HEK293 (cell line): ENCODE measurements around the gene GFRAL.

Experiments
- CTCF ChIA-PET: fragments of 350-600 bp; formaldehyde crosslinking; extraction: SDS; loops from one replicate; lab custom pipeline; 2021; ENCODE audit warnings: antibody characterized with exemption; lab: Yijun Ruan, JAX
- POLR2A ChIA-PET: fragments of 300-600 bp; formaldehyde crosslinking; extraction: SDS; loops from one replicate; lab custom pipeline; 2020; ENCODE audit warnings: antibody characterized with exemption, inconsistent platforms; lab: Yijun Ruan, JAX
- H3K27ac ChIP-seq: fragments of 200-500 bp; sonication (Bioruptor generic); 2 replicates; pipeline ENCODE4 v1.5.1; 2014; ENCODE audit warnings: low read depth, low read length, control low read depth, inconsistent platforms; ENCODE audit errors: extremely low read depth
- H3K36me3 ChIP-seq, 2 experiments: fragments of 200-500 bp in 1 of 2; sonication (Bioruptor generic) in 1 of 2; 1 replicate in 1 of 2; 2 replicates in 1 of 2; pipeline ENCODE4 v1.5.1; 2014 to 2017; ENCODE audit warnings: inconsistent platforms in 2 of 2, low read length in 2 of 2; ENCODE audit not compliant: control insufficient read depth in 2 of 2, insufficient read depth in 1 of 2
- H3K4me1 ChIP-seq: fragments of 200-500 bp; sonication (Bioruptor generic); 2 replicates; pipeline ENCODE4 v1.5.1; 2014; ENCODE audit warnings: mild to moderate bottlenecking, low read length, inconsistent platforms; ENCODE audit not compliant: control insufficient read depth, insufficient read depth
- H3K4me3 ChIP-seq: 2 replicates; pipeline ENCODE4 v1.5.1; 2011; ENCODE audit warnings: low read depth, mild to moderate bottlenecking, control low read depth, low read length, moderate library complexity
- H3K9me3 ChIP-seq: fragments of 200-500 bp; sonication (Bioruptor generic); 2 replicates; pipeline ENCODE4 v1.5.1; 2014; ENCODE audit warnings: low read depth, low read length, inconsistent platforms; ENCODE audit not compliant: control insufficient read depth, insufficient read depth
- BCL11B ChIP-seq: fragments of 450-650 bp; formaldehyde crosslinking; IDR thresholded peaks from 2 replicates; pipeline ENCODE4 v1.5.1; 2016; ENCODE audit warnings: low read depth, missing biosample characterization, missing genetic modification characterization
- INSM2 ChIP-seq: fragments of 450-650 bp; formaldehyde crosslinking; IDR thresholded peaks from 2 replicates; pipeline ENCODE4 v1.5.1; 2016; ENCODE audit warnings: missing biosample characterization, missing genetic modification characterization
- KLF1 ChIP-seq: fragments of 450-650 bp; formaldehyde crosslinking; IDR thresholded peaks from 2 replicates; pipeline ENCODE4 v1.5.1; 2016; ENCODE audit warnings: missing biosample characterization, missing genetic modification characterization
- MZF1 ChIP-seq: fragments of 450-650 bp; formaldehyde crosslinking; IDR thresholded peaks from 2 replicates; pipeline ENCODE4 v1.5.1; 2017; ENCODE audit warnings: missing biosample characterization, missing genetic modification characterization, borderline replicate concordance
- ZBTB10 ChIP-seq: fragments of 450-650 bp; formaldehyde crosslinking; IDR thresholded peaks from 2 replicates; pipeline ENCODE4 v1.5.1; 2016; ENCODE audit warnings: missing biosample characterization, missing genetic modification characterization
- ZBTB48 ChIP-seq: fragments of 450-650 bp; formaldehyde crosslinking; IDR thresholded peaks from 2 replicates; pipeline ENCODE4 v1.5.1; 2016; ENCODE audit warnings: missing biosample characterization, missing genetic modification characterization
- ZNF266 ChIP-seq: fragments of 450-650 bp; formaldehyde crosslinking; IDR thresholded peaks from 2 replicates; pipeline ENCODE4 v1.5.1; 2016; ENCODE audit warnings: missing biosample characterization, missing genetic modification characterization, low read depth
- ZNF521 ChIP-seq: fragments of 450-650 bp; formaldehyde crosslinking; IDR thresholded peaks from 2 replicates; pipeline ENCODE4 v1.5.1; 2017; ENCODE audit warnings: missing biosample characterization, mild to moderate bottlenecking, missing genetic modification characterization
- ZNF529 ChIP-seq: fragments of 450-650 bp; formaldehyde crosslinking; IDR thresholded peaks from 2 replicates; pipeline ENCODE4 v1.5.1; 2017; ENCODE audit warnings: missing genetic modification characterization, missing biosample characterization; ENCODE audit not compliant: insufficient replicate concordance
- ZNF530 ChIP-seq: fragments of 450-650 bp; formaldehyde crosslinking; IDR thresholded peaks from 2 replicates; pipeline ENCODE4 v1.5.1; 2016; ENCODE audit warnings: low read depth, missing biosample characterization, missing genetic modification characterization
- ZNF580 ChIP-seq: fragments of 450-650 bp; formaldehyde crosslinking; IDR thresholded peaks from 2 replicates; pipeline ENCODE4 v1.5.1; 2016; ENCODE audit warnings: missing biosample characterization, missing genetic modification characterization
- ZNF600 ChIP-seq: fragments of 450-650 bp; formaldehyde crosslinking; IDR thresholded peaks from 2 replicates; pipeline ENCODE4 v1.5.1; 2016; ENCODE audit warnings: missing biosample characterization, missing genetic modification characterization
- ZNF621 ChIP-seq: fragments of 450-650 bp; formaldehyde crosslinking; IDR thresholded peaks from 2 replicates; pipeline ENCODE4 v1.5.1; 2017; ENCODE audit warnings: missing biosample characterization, missing genetic modification characterization
- ZNF623 ChIP-seq: fragments of 450-650 bp; formaldehyde crosslinking; IDR thresholded peaks from 2 replicates; pipeline ENCODE4 v1.5.1; 2016; ENCODE audit warnings: missing biosample characterization, missing genetic modification characterization
- ZNF654 ChIP-seq: fragments of 450-650 bp; formaldehyde crosslinking; IDR thresholded peaks from 2 replicates; pipeline ENCODE4 v1.5.1; 2016; ENCODE audit warnings: low read depth, missing biosample characterization, missing genetic modification characterization
- ZNF704 ChIP-seq: fragments of 450-650 bp; formaldehyde crosslinking; IDR thresholded peaks from 2 replicates; pipeline ENCODE4 v1.5.1; 2016; ENCODE audit warnings: missing biosample characterization, missing genetic modification characterization
- ZNF707 ChIP-seq: fragments of 450-650 bp; formaldehyde crosslinking; IDR thresholded peaks from 2 replicates; pipeline ENCODE4 v1.5.1; 2016; ENCODE audit warnings: missing biosample characterization, missing genetic modification characterization

The GFRAL gene

GRCh38 chr6:55319961-55320695 lies 7.1 kb upstream of the GFRAL start (continued):
- TF ChIP-seq INSM2 (no peak), ZNF621 (tag by site-specific recombination) (no peak)

GRCh38 chr6:55320696-55321086 lies 6.6 kb upstream of the GFRAL start:
- ChIA-PET POLR2A (no interaction called here), CTCF (no interaction called here)
- H3K36me3 ChIP-seq: no peaks in the 10 kb centered on the region
- TF ChIP-seq ZNF266 (tag by site-specific recombination): no peak
- no peak for TF ChIP-seq ZBTB48
- TF ChIP-seq ZNF529 (tag by site-specific recombination): no peak
- TF ChIP-seq ZNF521 (tag by site-specific recombination): no peak
- TF ChIP-seq BCL11B: no peak
- TF ChIP-seq ZNF654 (tag by site-specific recombination): no peak
- no peak for TF ChIP-seq ZNF600 (tag by site-specific recombination)
- no peak for TF ChIP-seq ZNF580 (tag by site-specific recombination)
- no peak for TF ChIP-seq ZBTB10 (tag by site-specific recombination)
- TF ChIP-seq ZNF707: no peak
- no peak for TF ChIP-seq ZNF530 (tag by site-specific recombination)
- no peak for TF ChIP-seq ZNF704
- no peak for TF ChIP-seq KLF1
- TF ChIP-seq MZF1 (tag by site-specific recombination): no peak
- H3K4me3 ChIP-seq: no peak overlapping the region
- H3K27ac ChIP-seq: no peak overlapping the region
- H3K9me3 ChIP-seq: no peaks in the 10 kb centered on the region
- H3K4me1 ChIP-seq: no peaks in the 10 kb centered on the region

GRCh38 chr6:55377150-55377549 lies 49.9 kb downstream of the GFRAL start:
- Histone ChIP-seq H3K9me3 (no peaks in the 10 kb centered on the region), H3K36me3 (no peaks in the 10 kb centered on the region), H3K4me1 (no peaks in the 10 kb centered on the region), H3K27ac (no peak overlapping the region), H3K4me3 (no peak overlapping the region)
- ChIA-PET CTCF (no interaction called here), POLR2A (no interaction called here)
- no peak for TF ChIP-seq ZNF623 (tag by site-specific recombination)
